WTC11 (cell line): Measurements from ENCODE around the gene TUBGCP6. TPM values are rescaled to one million over a fixed set of nuclear protein-coding genes. Genes with fewer than 3 reads are reported as not detected.

Source experiments
- ATAC-seq: fragments of 200-7000 bp; cut with Tn5 transposase; 2 replicates; pipeline ENCODE4 v1.10.0; 2021; ENCODE audit warnings: mild to moderate bottlenecking, moderate library complexity
- CTCF ChIA-PET: fragments of 300-600 bp; sonication (Branson Sonifier 250); formaldehyde crosslinking; loops from one replicate; lab custom pipeline; 2021; ENCODE audit warnings: antibody characterized with exemption; lab: Charles Lee
- POLR2A ChIA-PET: fragments of 350-600 bp; sonication (Branson Sonifier 250); formaldehyde crosslinking; loops from one replicate; lab custom pipeline; 2021; ENCODE audit warnings: antibody characterized with exemption; lab: Charles Lee
- DNase-seq: peaks from one replicate; pipeline ENCODE4 v3.0.0; 2021; ENCODE audit warnings: low spot score
- H3K27ac Mint-ChIP-seq: 2 replicates; pipeline ENCODE4 v1.8.0; 2021; ENCODE audit warnings: mixed read lengths
- H3K27me3 Mint-ChIP-seq: 2 replicates; pipeline ENCODE4 v1.8.0; 2021; ENCODE audit warnings: low read depth, mild to moderate bottlenecking, moderate library complexity, mixed read lengths
- H3K36me3 Mint-ChIP-seq: 2 replicates; pipeline ENCODE4 v1.8.0; 2021; ENCODE audit warnings: mixed read lengths
- H3K4me1 Mint-ChIP-seq: 2 replicates; pipeline ENCODE4 v1.8.0; 2022; ENCODE audit warnings: mixed read lengths
- H3K4me3 Mint-ChIP-seq: 2 replicates; pipeline ENCODE4 v1.8.0; 2021; ENCODE audit warnings: mild to moderate bottlenecking, moderate library complexity, mixed read lengths
- H3K9me3 Mint-ChIP-seq: 2 replicates; pipeline ENCODE4 v1.8.0; 2021; ENCODE audit warnings: mixed read lengths
- ATF2 ChIP-seq: sonication (generic); formaldehyde crosslinking; IDR thresholded peaks from 2 replicates; pipeline ENCODE4 v1.8.1; 2022; ENCODE audit warnings: low read depth, missing genetic modification reagents, borderline replicate concordance
- ATF3 ChIP-seq: sonication (generic); formaldehyde crosslinking; conservative IDR thresholded peaks from 2 replicates; pipeline ENCODE4 v1.8.1; 2022; ENCODE audit warnings: mild to moderate bottlenecking, missing genetic modification reagents
- CBFB ChIP-seq: sonication (generic); formaldehyde crosslinking; IDR thresholded peaks from 2 replicates; pipeline ENCODE4 v1.8.1; 2022; ENCODE audit warnings: mild to moderate bottlenecking, low read depth, missing genetic modification reagents
- CREB1 ChIP-seq: sonication (generic); formaldehyde crosslinking; IDR thresholded peaks from 2 replicates; pipeline ENCODE4 v1.8.0; 2023; ENCODE audit warnings: mild to moderate bottlenecking, missing genetic modification reagents
- E2F4 ChIP-seq: sonication (generic); formaldehyde crosslinking; IDR thresholded peaks from 2 replicates; pipeline ENCODE4 v1.8.1; 2022; ENCODE audit warnings: low read depth, mild to moderate bottlenecking, moderate library complexity, missing genetic modification reagents, borderline replicate concordance
- ELF4 ChIP-seq: sonication (generic); formaldehyde crosslinking; IDR thresholded peaks from 2 replicates; pipeline ENCODE4 v1.8.1; 2022; ENCODE audit warnings: low read depth, mild to moderate bottlenecking, moderate library complexity, missing genetic modification reagents
- ERG ChIP-seq: fragments of 250-450 bp; sonication (Bioruptor Pico); IDR thresholded peaks from 2 replicates; pipeline ENCODE4 v1.8.0; 2021; ENCODE audit warnings: mild to moderate bottlenecking
- HMGXB4 ChIP-seq: sonication (generic); formaldehyde crosslinking; IDR thresholded peaks from 2 replicates; pipeline ENCODE4 v1.8.1; 2023; ENCODE audit warnings: mild to moderate bottlenecking, moderate library complexity, missing genetic modification reagents
- MXD4 ChIP-seq: fragments of 250-450 bp; sonication (Bioruptor Pico); IDR thresholded peaks from 2 replicates; pipeline ENCODE4 v1.8.0; 2021; ENCODE audit warnings: mild to moderate bottlenecking, moderate library complexity, borderline replicate concordance
- RELA ChIP-seq: sonication (generic); formaldehyde crosslinking; IDR thresholded peaks from 2 replicates; pipeline ENCODE4 v1.8.1; 2022; ENCODE audit warnings: missing genetic modification reagents, mild to moderate bottlenecking, borderline replicate concordance
- SP1 ChIP-seq: sonication (generic); formaldehyde crosslinking; conservative IDR thresholded peaks from 2 replicates; pipeline ENCODE4 v1.8.1; 2022; ENCODE audit warnings: missing genetic modification reagents
- ZNF138 ChIP-seq: sonication (generic); formaldehyde crosslinking; conservative IDR thresholded peaks from 2 replicates; pipeline ENCODE4 v1.8.1; 2022; ENCODE audit warnings: mild to moderate bottlenecking, moderate library complexity, missing genetic modification reagents
- ZNF219 ChIP-seq: sonication (generic); formaldehyde crosslinking; IDR thresholded peaks from 2 replicates; pipeline ENCODE4 v1.8.0; 2023; ENCODE audit warnings: missing genetic modification reagents, mild to moderate bottlenecking, borderline replicate concordance
- ZNF232 ChIP-seq: sonication (generic); formaldehyde crosslinking; IDR thresholded peaks from 2 replicates; pipeline ENCODE4 v1.8.0; 2022; ENCODE audit warnings: mild to moderate bottlenecking, missing genetic modification reagents
- ZNF416 ChIP-seq: fragments of 250-450 bp; sonication (Bioruptor Pico); IDR thresholded peaks from 2 replicates; pipeline ENCODE4 v1.9.0; 2021; ENCODE audit warnings: mild to moderate bottlenecking, inconsistent platforms
- total RNA-seq: library from RNA; stranded (reverse); gene quantifications from 3 replicates; pipeline ENCODE4 v1.2.3, GENCODE V29; 2021
- TF ChIP-seq, protein P1 (sequence below): sonication (generic); formaldehyde crosslinking; IDR thresholded peaks from 2 replicates; pipeline ENCODE4 v1.8.1; 2023; ENCODE audit warnings: mild to moderate bottlenecking, missing genetic modification reagents
- TF ChIP-seq, protein P2 (sequence below): sonication (generic); formaldehyde crosslinking; IDR thresholded peaks from 2 replicates; pipeline ENCODE4 v1.8.1; 2022; ENCODE audit warnings: mild to moderate bottlenecking, missing genetic modification reagents, moderate library complexity, borderline replicate concordance
- TF ChIP-seq, protein P3 (sequence below): sonication (generic); formaldehyde crosslinking; IDR thresholded peaks from 2 replicates; pipeline ENCODE4 v1.8.1; 2023; ENCODE audit warnings: mild to moderate bottlenecking, missing genetic modification reagents, moderate library complexity

TUBGCP6 gene
- total RNA-seq, 1 experiment from 2014 or later, result 45.4 TPM

DNA sequence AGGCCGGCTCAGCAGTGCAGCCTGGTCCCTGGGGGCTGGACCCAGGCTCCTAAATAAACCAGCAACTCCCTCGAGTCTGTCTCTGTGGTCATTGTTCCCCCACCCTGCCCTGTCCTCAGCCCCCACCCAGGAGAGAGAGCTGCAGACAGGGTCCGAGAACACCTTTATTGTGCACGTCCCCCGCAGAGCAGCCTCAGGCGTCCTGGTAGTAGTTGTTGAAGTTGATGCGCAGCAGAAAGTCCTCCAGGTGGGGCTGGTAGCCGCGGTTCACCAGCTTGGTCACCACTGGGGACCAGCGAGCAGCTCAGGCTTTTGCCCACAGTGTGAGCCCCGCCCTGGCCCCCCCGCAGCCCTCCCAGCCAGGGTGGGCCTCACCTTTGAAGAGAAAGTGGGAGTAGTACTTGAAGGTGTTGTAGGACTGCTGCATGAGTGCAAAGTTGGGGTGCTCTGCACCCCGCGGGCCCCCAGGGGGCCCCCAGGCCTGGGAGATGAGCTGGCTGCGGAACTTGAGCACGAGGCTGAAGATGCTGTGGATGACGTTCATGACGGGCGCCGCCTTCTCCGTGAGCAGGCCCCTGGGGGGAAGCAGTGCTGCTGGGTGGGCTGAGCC lies 27.2 kb downstream of the TUBGCP6 start (continued):
- TF ChIP-seq, protein P1, sequence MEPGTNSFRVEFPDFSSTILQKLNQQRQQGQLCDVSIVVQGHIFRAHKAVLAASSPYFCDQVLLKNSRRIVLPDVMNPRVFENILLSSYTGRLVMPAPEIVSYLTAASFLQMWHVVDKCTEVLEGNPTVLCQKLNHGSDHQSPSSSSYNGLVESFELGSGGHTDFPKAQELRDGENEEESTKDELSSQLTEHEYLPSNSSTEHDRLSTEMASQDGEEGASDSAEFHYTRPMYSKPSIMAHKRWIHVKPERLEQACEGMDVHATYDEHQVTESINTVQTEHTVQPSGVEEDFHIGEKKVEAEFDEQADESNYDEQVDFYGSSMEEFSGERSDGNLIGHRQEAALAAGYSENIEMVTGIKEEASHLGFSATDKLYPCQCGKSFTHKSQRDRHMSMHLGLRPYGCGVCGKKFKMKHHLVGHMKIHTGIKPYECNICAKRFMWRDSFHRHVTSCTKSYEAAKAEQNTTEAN (CRISPR knock-in tag), result no peak
- TF ChIP-seq E2F4 (CRISPR knock-in tag) (no peak), CBFB (CRISPR knock-in tag) (no peak), ZNF138 (CRISPR knock-in tag) (no peak), CREB1 (CRISPR knock-in tag) (no peak), MXD4 (CRISPR knock-in tag) (no peak), ERG (CRISPR knock-in tag) (no peak)

GRCh38 chr22:50216684-50217520 lies 27.9 kb downstream of the TUBGCP6 start:
- TF ChIP-seq RELA (CRISPR knock-in tag), result no peak
- TF ChIP-seq ELF4, result no peak
- TF ChIP-seq ATF2 (CRISPR knock-in tag), result no peak
- TF ChIP-seq ZNF232 (CRISPR knock-in tag), result no peak
- TF ChIP-seq SP1 (CRISPR knock-in tag), result no peak
- no peak for TF ChIP-seq ZNF219
- TF ChIP-seq HMGXB4, result no peak
- no peak for TF ChIP-seq CBFB (CRISPR knock-in tag)
- TF ChIP-seq, protein P2, sequence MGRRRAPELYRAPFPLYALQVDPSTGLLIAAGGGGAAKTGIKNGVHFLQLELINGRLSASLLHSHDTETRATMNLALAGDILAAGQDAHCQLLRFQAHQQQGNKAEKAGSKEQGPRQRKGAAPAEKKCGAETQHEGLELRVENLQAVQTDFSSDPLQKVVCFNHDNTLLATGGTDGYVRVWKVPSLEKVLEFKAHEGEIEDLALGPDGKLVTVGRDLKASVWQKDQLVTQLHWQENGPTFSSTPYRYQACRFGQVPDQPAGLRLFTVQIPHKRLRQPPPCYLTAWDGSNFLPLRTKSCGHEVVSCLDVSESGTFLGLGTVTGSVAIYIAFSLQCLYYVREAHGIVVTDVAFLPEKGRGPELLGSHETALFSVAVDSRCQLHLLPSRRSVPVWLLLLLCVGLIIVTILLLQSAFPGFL (CRISPR knock-in tag), result no peak
- no peak for TF ChIP-seq ZNF138 (CRISPR knock-in tag)
- TF ChIP-seq ATF3 (CRISPR knock-in tag), result no peak
- TF ChIP-seq ZNF416 (CRISPR knock-in tag), result no peak
- TF ChIP-seq, protein P3, sequence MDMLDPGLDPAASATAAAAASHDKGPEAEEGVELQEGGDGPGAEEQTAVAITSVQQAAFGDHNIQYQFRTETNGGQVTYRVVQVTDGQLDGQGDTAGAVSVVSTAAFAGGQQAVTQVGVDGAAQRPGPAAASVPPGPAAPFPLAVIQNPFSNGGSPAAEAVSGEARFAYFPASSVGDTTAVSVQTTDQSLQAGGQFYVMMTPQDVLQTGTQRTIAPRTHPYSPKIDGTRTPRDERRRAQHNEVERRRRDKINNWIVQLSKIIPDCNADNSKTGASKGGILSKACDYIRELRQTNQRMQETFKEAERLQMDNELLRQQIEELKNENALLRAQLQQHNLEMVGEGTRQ (CRISPR knock-in tag), result no peak
- TF ChIP-seq, all 79 proteins: peak for 0
- POLR2A ChIA-PET, result no interaction called here
- Mint-ChIP-seq H3K9me3 (no peaks in the 10 kb centered on the region), H3K36me3 (peaks cover 51% of the 10 kb centered on the region), H3K27me3 (no peaks in the 10 kb centered on the region), H3K4me3 (no peak overlapping the region), H3K4me1 (peaks cover 5% of the 10 kb centered on the region; the same call in 1 of the 2 replicates), H3K27ac (no peak overlapping the region)
- DNase-seq, result no peak
- CTCF ChIA-PET, result no interaction called here
- no peak for ATAC-seq
